Activated B cell treated with CpG ODN at 0.5 μM for 24 hours (primary cell): Measurements from ENCODE around the gene B3GNT4. TPM values are rescaled to one million over a fixed set of nuclear protein-coding genes. Genes with fewer than 3 reads are reported as not detected.
"Not testable (repeated sequence)": the region's sequence is repeated elsewhere in the genome, so short reads cannot be mapped to it uniquely, and the experiment has no call there.

Source experiments
- ATAC-seq: fragments of 200-7000 bp; cut with Tn5 transposase; one replicate; pipeline ENCODE4 v1.10.0; 2021; ENCODE audit warnings: low read depth, mild to moderate bottlenecking, moderate library complexity
- CTCF ChIA-PET: fragments of 350-600 bp; sonication (Branson Sonifier 250); formaldehyde crosslinking; loops from one replicate; lab custom pipeline; 2021; ENCODE audit warnings: antibody characterized with exemption; lab: Charles Lee
- POLR2A ChIA-PET: fragments of 350-600 bp; sonication (Branson Sonifier 250); formaldehyde crosslinking; loops from one replicate; lab custom pipeline; 2021; ENCODE audit warnings: antibody characterized with exemption; lab: Charles Lee
- DNase-seq: peaks from one replicate; pipeline ENCODE4 v3.0.0; 2022
- H3K27ac Mint-ChIP-seq: one replicate; pipeline ENCODE4 v1.8.0; 2020; ENCODE audit warnings: mixed read lengths
- H3K27me3 Mint-ChIP-seq: one replicate; pipeline ENCODE4 v1.8.0; 2021; ENCODE audit warnings: mixed read lengths
- H3K36me3 Mint-ChIP-seq: one replicate; pipeline ENCODE4 v1.8.0; 2021; ENCODE audit warnings: low read depth, mixed read lengths
- H3K4me1 Mint-ChIP-seq: one replicate; pipeline ENCODE4 v1.8.0; 2021; ENCODE audit warnings: mixed read lengths
- H3K4me3 Mint-ChIP-seq: one replicate; pipeline ENCODE4 v1.8.0; 2020; ENCODE audit warnings: mild to moderate bottlenecking, mixed read lengths
- H3K9me3 Mint-ChIP-seq: one replicate; pipeline ENCODE4 v1.8.0; 2020; ENCODE audit warnings: mixed read lengths
- CTCF ChIP-seq: fragments of 200-600 bp; IDR thresholded peaks from one replicate; pipeline ENCODE4 v1.8.0; 2022; ENCODE audit warnings: antibody characterized with exemption, mild to moderate bottlenecking
- intact Hi-C: fragments of 100-400 bp; cut with micrococcal nuclease; formaldehyde crosslinking; loops from one replicate; pipeline ENCODE4 v1.15.1; 2024
- total RNA-seq: library from RNA; stranded (reverse); gene quantifications from 2 replicates; pipeline ENCODE4 v1.2.3, GENCODE V29; 2022

The B3GNT4 gene
- total RNA-seq, 1 donor from 2014 or later, result not detected

DNA sequence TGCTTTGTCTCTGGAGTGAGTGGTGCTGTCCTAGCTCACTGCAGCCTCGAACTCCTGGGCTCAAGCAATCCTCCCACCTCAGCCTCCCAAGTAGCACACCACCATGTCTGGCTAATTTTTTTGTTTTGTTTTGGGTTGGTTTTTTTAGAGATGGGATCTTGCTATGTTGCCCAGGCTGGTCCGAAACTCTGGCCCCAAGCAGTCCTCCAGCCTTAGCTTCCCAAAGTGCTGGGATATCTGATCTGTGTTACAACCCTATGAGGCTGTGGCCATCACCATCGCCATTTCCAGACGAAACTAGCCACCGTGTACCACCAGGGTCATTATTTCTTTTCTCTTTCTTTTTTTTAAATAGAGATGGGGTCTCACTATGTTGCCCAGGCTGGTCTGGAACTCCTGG, 32.1 kb upstream of the B3GNT4 start:
- H3K27ac Mint-ChIP-seq, result no peak overlapping the region
- H3K9me3 Mint-ChIP-seq, result no peaks in the 10 kb centered on the region
- TF ChIP-seq CTCF, result no peak
- H3K36me3 Mint-ChIP-seq, result no peaks in the 10 kb centered on the region
- ChIA-PET POLR2A (no interaction called here), CTCF (no interaction called here)
- H3K4me3 Mint-ChIP-seq, result no peak overlapping the region
- ATAC-seq (no peak), DNase-seq (no peak)
- intact Hi-C loops, result no loop called here
- no peaks in the 10 kb centered on the region for H3K4me1 Mint-ChIP-seq
- peaks cover 12% of the 10 kb centered on the region for H3K27me3 Mint-ChIP-seq

DNA sequence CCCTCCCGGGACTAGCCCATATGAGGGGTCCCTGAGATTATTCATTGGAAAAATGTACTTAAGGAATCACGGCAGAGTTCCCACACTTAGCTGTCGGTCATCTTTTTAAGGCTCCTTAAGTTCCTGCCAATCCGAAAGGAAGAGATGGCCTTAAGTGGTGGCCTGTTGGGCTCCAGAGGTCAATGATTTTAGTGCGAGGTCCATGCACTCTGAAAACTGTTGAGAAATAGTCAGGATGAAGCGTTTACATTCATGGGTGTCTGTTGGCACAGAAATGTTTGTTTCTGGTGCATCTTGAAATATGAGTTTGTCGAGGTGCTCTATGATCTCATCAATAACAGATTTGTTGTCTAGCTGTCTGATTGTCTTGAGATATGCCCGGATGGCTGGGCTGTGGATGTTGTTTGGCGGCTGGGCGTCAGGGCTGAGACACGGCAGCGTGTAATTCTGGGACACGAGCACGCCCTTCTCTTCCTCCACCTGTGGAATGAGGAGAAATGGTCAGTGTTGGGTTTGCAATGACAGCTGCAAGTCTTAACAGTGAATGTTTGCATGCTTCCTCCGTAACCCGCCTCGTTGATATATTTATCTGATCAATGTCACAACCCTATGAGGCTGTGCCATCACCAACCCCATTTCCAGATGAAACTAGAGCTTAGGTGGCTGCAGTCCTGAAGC, 31.1 kb upstream of the B3GNT4 start:
- no peaks in the 10 kb centered on the region for H3K9me3 Mint-ChIP-seq

GRCh38 chr12:122174155-122174845, 29.2 kb upstream of the B3GNT4 start, which contains the start of gene IL31:
IL31 (minus strand) TSS chr12:122174221; CDS start chr12:122174172, 49 bp downstream.
- H3K27ac Mint-ChIP-seq, result no peak within 1 kb of the TSS
- no peaks in the 10 kb centered on the region for H3K9me3 Mint-ChIP-seq
- DNase-seq, result no peak
- no peaks in the 10 kb centered on the region for H3K36me3 Mint-ChIP-seq
- H3K27me3 Mint-ChIP-seq, result peaks cover 5% of the 10 kb centered on the region
- no peak for TF ChIP-seq CTCF
- no peak for ATAC-seq
- ChIA-PET CTCF (no interaction called here), POLR2A (no interaction called here)
- intact Hi-C loops, result no loop called here
- H3K4me1 Mint-ChIP-seq, result no peaks in the 10 kb centered on the region
- H3K4me3 Mint-ChIP-seq, result no peak within 1 kb of the TSS

More for the DNA sequence above, 31.1 kb upstream of the B3GNT4 start:
- intact Hi-C loops, result no loop called here
- no peak overlapping the region for H3K4me3 Mint-ChIP-seq
- ChIA-PET POLR2A (no interaction called here), CTCF (no interaction called here)
- no peak overlapping the region for H3K27ac Mint-ChIP-seq
- no peaks in the 10 kb centered on the region for H3K4me1 Mint-ChIP-seq
- ATAC-seq (no peak), DNase-seq (no peak)
- peaks cover 7% of the 10 kb centered on the region for H3K27me3 Mint-ChIP-seq
- no peak for TF ChIP-seq CTCF
- no peaks in the 10 kb centered on the region for H3K36me3 Mint-ChIP-seq

GRCh38 chr12:122176473-122176872, 27.0 kb upstream of the B3GNT4 start:
- intact Hi-C loops, POLR2A ChIA-PET, H3K36me3 Mint-ChIP-seq, DNase-seq, H3K27ac Mint-ChIP-seq, CTCF ChIA-PET, H3K27me3 Mint-ChIP-seq, H3K4me3 Mint-ChIP-seq, ATAC-seq, H3K4me1 Mint-ChIP-seq, H3K9me3 Mint-ChIP-seq: not testable (repeated sequence)

DNA sequence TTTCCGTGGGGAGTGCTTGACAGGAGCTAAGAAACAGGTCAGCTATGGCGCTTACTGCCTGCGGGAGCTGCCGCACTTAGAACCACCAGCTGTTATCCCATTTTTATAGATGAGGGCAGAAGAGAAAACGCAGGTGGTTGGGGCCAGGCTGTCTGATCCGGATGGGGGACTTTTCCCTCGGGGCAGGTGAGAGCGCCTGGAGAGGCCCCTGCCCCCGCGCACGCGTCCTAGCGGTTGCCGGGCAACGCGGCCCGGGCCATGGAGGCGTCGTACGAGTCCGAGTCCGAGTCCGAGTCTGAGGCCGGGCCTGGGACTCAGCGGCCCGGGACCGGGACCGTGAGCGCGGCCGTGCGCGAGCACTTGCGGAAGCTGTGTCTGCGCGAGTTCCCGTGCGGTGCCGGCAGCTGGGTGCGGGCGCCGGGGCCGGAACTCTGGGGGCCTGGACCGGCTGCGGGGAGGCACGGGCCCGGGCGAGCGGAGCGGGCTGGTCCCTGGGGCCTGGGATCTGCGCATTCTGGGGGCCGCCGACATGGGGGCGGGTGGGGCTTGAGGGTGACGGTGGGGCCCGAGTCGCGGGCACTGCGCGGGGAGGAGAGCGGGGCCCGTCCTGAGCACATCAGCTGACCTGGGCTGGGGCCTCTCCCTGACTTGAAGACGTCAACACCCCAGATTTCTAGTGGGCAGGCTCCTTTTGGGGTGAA, 20.5 kb upstream of the B3GNT4 start, which contains the start of gene LRRC43:
TSS of gene LRRC43 (plus strand) at position 237 of the 701 bp plus-strand sequence. CDS start at position 259, 22 bp downstream.
- Mint-ChIP-seq H3K36me3 (no peaks in the 10 kb centered on the region), H3K4me3 (peak within 1 kb of the TSS; percentile 81), H3K4me1 (peaks cover 20% of the 10 kb centered on the region), H3K27ac (no peak within 1 kb of the TSS), H3K27me3 (no peaks in the 10 kb centered on the region), H3K9me3 (no peaks in the 10 kb centered on the region)
- TF ChIP-seq CTCF, result no peak
- ChIA-PET CTCF (no interaction called here), POLR2A (interaction anchor here (0.5 to 0.9 kb wide), 3 partner anchors 40 to 502 kb away, joined by 3 to 5 read pairs (median 3); partner anchors contain the start of gene DIABLO)
- ATAC-seq, result peak; percentile 75
- peak; percentile 47 for DNase-seq
- intact Hi-C loops, result no loop called here
